Retinal pigment epithelial cell (primary cell): ENCODE results near the gene BACE2.

ENCODE experiments used
- DNase-seq: peaks from one replicate; pipeline ENCODE4 v3.0.0-alpha.2; 2010; ENCODE audit warnings: low read depth
- H3K4me3 ChIP-seq: 2 replicates; pipeline ENCODE4 v1.5.1; 2011; ENCODE audit warnings: mild to moderate bottlenecking, low read length, control low read depth, moderate library complexity
- TF ChIP-seq, protein P1 (sequence below): conservative IDR thresholded peaks from 2 replicates; pipeline ENCODE4 v1.5.1; 2011; ENCODE audit warnings: low read depth, low read length, control low read depth, inconsistent platforms

The BACE2 gene

DNA sequence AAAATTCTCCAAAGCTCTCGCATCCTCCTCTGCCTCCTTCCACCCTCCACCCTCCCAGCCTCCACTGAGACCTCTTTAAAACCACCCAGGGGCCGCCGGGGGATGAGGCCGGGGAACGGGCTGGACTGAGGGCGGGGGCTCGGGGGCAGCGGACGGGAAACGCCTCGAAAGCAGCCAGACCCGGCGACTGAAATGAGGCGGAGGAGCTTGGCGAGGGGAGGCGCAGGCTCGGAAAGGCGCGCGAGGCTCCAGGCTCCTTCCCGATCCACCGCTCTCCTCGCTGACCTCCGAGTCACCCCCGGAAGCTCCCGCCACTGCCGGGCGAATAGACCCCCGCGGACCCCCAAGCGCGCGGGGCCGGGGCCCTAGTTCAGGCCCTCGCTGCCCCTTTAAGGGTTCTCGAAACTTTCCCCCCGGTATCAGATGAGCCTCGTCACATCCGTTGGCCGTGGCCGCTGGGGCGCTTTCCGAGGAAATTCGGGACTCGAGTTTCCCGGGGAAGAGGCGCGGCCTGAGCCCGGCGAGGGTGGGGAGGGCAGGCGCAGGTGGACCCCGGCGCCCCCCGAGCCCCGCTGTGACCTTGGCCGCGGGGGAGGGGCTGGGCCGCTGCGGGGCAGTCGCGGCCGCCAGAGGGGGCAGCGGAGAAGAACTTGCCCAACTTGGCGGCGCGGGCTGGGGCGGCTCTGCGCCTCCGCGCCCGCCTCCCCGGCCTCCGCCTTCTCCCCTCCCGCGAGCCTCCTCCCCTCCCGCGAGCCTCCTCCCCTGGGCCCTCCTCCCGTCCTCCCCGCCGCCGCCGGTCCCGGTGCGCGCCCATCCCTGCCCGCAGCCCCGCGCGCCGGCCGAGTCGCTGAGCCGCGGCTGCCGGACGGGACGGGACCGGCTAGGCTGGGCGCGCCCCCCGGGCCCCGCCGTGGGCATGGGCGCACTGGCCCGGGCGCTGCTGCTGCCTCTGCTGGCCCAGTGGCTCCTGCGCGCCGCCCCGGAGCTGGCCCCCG lies at the start of gene BACE2:
TSS of gene BACE2 (plus strand) at position 813 of the 995 bp plus-strand sequence. CDS start at position 917, 104 bp downstream.
- TF ChIP-seq, protein P1, sequence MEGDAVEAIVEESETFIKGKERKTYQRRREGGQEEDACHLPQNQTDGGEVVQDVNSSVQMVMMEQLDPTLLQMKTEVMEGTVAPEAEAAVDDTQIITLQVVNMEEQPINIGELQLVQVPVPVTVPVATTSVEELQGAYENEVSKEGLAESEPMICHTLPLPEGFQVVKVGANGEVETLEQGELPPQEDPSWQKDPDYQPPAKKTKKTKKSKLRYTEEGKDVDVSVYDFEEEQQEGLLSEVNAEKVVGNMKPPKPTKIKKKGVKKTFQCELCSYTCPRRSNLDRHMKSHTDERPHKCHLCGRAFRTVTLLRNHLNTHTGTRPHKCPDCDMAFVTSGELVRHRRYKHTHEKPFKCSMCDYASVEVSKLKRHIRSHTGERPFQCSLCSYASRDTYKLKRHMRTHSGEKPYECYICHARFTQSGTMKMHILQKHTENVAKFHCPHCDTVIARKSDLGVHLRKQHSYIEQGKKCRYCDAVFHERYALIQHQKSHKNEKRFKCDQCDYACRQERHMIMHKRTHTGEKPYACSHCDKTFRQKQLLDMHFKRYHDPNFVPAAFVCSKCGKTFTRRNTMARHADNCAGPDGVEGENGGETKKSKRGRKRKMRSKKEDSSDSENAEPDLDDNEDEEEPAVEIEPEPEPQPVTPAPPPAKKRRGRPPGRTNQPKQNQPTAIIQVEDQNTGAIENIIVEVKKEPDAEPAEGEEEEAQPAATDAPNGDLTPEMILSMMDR, result peak; percentile 52
- no peak for DNase-seq
- peak within 1 kb of the TSS; percentile 82 for H3K4me3 ChIP-seq

DNA sequence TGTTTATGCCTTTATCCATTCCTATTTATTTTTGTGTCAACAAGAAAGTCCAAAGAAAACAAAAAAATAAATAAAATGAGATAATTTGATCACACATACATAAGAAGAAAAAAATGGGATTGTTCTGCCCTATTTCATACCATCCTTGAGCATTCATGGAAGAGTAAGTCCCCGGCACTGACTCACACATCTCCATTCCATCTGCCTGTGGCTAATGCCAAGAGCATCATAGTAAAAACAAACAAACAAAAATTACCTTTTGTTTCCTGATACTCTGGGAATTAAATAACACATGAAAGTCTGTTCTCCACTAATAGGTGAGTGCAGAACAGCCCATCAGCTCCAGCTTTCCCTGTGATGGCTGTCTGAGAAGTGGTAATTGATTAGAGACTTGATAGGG lies 48.1 kb upstream of the BACE2 start:
- TF ChIP-seq, protein P1, result no peak
- DNase-seq, result no peak
- H3K4me3 ChIP-seq, result no peak overlapping the region

DNA sequence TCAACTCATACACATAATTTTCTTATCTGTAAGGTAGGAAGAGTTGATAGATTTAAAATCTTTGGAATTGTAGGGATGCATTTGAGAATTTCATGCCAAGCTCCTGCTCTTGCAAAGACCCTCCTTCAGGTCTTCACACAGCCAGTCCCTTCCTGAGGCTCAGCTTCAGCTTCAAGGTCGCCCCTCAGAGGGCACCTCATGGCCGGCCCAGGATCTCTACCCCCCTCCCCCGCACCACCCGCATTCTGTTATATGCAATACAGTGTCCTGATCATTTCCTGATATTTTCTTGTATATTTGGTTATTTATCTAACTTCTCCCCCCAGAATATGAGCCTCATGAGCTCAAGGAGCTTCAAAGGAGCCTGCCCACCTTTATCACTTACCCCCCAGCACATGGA lies 47.0 kb upstream of the BACE2 start:
- TF ChIP-seq, protein P1, result no peak
- no peak for DNase-seq
- no peak overlapping the region for H3K4me3 ChIP-seq

DNA sequence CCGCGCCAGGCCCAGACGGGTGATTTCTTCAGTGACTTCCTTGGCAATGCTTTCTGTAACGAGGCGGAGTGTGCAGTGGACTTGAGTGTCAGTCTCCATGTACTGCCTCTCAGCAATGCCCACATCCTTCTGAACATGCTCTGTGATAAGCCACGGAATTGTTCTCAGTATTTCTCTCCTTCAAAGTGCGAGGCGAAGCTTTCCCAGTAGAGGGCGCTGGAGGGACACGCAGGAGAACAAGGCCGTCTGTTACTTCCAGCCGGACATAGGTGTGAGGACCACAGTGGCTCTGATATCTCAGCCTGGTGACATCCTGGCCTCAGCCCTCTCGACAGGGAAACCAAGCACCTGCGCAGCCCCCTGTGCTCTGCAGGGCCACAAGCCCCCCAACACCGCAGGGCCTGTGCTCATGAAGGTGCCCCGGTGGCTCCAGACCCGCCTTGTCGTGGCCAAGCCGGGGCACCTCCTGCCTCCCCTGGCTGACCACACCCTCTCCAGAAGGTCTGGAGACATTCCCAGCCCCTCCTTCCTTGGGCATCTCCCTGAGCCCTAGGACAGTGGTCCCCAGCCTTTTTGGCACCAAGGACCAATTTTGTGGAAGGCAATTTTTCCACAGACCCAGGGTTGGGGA lies 46.1 kb upstream of the BACE2 start:
- DNase-seq, result peak; percentile 36
- no peak overlapping the region for H3K4me3 ChIP-seq
- TF ChIP-seq, protein P1, result peak; percentile 99

DNA sequence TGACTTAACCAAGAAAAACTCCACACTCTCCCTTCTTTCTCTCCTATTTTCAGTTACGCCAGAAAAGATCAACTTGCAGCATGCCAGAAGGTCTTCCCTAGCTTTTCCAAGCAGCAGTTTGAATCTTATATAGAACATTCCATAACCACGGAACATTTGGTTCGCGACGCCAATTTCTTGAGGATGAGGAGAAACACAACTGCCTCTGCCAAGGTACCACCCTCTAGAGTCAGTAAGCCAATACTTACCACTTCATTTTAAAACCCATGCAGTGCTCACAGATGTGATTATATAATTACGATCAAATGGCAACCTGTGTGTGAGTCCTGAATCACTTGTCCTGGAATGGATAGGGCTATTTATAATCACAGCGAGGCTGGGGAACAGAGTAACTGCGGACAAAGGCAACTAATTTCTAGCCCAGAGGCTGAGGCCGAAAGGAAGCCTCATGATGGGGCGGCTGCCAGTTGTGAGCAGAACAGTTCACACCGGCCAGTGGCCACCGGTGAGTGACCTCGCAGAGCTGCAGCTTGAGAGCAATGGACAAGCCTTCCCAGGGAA lies 43.2 kb upstream of the BACE2 start:
- TF ChIP-seq, protein P1, result no peak
- no peak for DNase-seq

DNA sequence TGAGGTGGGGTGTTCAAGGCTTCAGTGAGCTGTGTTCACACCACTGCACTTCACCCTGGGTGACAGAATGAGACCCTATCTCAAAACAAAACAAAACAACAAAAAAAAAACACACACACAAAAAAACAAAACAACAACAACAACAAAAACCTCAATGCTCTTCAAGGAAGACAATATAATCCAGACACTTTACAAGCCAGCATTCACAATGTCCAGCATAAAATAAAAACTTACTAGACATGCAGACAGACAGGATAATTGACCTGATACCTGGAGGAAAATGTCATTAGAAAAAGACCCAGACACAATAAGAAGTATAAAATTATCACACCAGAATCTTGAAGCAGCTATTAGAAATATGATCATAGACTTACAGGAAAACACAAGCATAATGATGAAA lies 39.0 kb upstream of the BACE2 start:
- H3K4me3 ChIP-seq, result no peak overlapping the region
- DNase-seq, result no peak
- TF ChIP-seq, protein P1, result no peak

More for the DNA sequence above, 43.2 kb upstream of the BACE2 start:
- H3K4me3 ChIP-seq, result no peak overlapping the region
